ACHN (cell line): ENCODE measurements around the gene OSBPL8.
"Not testable (repeated sequence)": the region's sequence is repeated elsewhere in the genome, so short reads cannot be mapped to it uniquely, and the experiment has no call there.

Experiments used
- DNase-seq: peaks from one replicate; pipeline ENCODE4 v3.0.0-alpha.2; 2015
- in situ Hi-C: cut with HindIII; loops from 2 replicates; pipeline ENCODE4 v1.10.0; 2017; ENCODE audit warnings: low sequenced_read_pairs, low pct_ligation_motif_present, low pct_unique_long_range_greater_than_20kb

Gene OSBPL8

DNA sequence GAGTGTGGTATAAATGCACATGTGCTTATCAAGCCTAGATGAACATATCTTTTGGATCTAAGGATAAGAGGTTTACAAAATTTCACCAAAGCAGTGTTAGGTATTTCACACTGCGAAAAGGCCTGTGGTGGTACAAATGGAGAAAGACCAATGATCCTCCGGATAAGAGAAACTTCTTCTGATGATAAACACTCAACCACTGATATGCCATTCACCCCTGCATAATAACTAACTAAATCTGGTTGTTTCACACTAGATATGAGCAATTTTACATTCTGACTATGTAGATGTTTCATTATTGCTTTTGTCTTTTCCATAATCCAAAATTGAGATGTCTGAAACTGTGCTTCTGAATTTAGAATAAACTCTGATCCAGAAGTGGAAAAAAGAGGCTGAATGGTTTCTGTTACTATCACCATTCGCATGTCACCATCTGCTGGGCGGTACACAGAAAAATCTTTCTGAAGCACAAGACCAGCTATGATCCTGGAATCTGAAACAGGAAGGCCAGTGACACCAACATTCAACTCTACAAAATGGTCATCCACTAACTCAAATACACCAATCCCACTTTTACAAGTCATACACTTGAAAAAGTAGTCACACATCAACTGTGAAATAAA, 212.7 kb downstream of the OSBPL8 start:
- in situ Hi-C loops = loop anchor here (25.0 kb wide), 1 partner anchor 285 kb away; no protein-coding TSS in a partner anchor
- peak; percentile 82 for DNase-seq

DNA sequence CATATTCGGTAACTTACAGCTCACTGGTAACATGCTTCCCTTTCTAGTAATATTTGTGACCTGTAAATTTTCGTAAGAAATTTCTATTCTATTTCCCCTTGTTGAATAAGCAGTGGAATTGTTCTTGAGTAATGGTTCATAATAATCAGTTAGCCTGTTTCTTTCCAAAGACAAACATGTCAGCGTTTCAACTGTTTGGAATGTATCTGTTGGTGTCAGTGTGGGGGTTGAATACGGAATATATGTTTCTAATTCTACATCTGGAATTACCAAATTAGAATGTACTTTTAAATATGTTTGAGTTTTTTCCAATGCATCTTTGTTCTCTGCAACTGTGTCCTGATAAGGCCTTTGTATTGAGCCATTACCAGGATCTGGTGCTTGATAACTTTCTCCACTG, 213.3 kb downstream of the OSBPL8 start:
- DNase-seq = no peak
- in situ Hi-C loops = loop anchor here (25.0 kb wide), 1 partner anchor 284 kb away; no protein-coding TSS in a partner anchor

DNA sequence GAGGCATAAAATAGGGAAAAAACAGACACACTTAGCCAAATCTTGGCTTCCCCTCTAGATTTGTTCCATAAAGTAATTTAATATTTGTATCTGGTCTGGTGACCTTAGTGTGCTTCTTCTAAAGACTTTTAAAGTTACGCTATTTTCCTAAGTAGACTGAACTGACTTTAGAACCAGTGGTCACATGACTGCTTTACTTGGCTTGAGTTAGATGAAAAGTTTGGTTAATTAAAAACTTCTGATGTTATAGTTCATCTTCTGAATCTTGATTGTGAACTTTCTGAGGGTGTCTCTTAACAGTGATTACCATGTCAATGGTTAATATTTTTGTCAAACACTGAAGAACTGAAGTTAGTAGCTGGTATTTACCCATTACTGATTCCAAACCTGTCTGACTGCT, 214.0 kb downstream of the OSBPL8 start:
- DNase-seq = no peak
- in situ Hi-C loops = loop anchor here (25.0 kb wide), 1 partner anchor 283 kb away; no protein-coding TSS in a partner anchor

DNA sequence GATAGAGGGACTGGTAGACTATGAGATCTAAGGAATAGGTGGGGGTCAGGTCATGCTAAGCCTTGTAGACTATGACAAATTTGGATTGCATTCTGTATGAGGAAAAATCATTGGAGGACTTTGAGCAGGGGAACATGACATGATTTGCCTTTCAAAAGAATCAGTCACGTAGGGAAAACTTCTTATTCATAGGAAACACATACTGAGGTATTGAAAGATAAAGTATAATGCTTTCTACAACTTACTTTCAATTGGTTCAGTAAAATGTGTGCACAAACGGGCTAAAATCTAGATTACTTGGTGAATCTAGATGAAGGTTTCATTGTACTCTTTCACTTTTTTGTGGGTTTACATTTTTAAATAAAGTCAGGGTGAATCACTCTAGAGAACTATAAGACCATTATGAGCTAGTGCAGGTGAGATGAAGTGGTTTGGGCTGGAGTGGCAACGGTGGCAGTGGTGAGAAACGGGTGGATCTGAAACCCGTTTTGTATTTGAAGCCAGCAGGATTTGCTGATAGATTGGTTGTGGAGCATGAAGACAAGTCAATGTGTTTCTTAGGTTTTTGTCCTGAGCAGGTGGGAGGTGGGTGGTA, 218.0 kb downstream of the OSBPL8 start:
- in situ Hi-C loops = loop anchor here (25.0 kb wide), 1 partner anchor 279 kb away; no protein-coding TSS in a partner anchor
- DNase-seq = no peak

DNA sequence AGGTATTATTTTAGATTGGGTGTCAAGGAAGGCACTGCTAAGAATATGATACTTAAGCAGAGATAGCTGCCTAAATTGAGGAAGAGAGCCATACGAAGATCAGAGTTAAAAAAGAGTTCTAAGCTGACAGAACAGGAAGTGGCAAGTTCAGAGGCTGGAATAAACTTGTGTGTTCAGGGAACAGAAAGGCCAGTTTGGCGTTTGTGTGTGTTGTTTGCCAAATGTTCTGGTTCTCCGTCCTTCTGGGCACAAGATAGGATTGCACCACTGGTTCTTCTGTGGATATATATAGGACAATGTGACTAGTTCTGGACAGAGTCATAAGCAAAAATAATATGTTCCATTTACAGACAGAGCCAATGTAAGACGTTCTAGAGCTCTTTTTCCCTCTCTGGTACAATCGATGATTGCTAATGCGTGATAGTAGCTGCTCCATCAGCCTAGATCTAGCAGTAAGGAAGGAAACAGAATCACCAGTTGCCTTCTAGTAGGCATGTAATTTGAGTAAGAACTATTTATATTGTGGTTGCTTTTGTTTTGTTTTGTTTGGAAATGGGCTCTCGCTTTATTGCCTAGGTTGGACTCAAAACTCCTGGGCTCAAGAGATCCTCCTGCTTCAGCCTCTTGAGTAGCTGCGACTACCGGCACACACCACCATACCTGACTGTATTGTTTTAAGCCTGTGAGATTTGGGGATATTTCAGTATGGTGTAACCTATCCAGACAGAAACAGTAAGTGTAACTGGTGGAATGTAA, 218.7 kb downstream of the OSBPL8 start:
- no peak for DNase-seq
- in situ Hi-C loops = loop anchor here (25.0 kb wide), 1 partner anchor 279 kb away; no protein-coding TSS in a partner anchor

- in situ Hi-C loops = loop anchor here (25.0 kb wide), 1 partner anchor 275 kb away; no protein-coding TSS in a partner anchor
- peak; percentile 24 for DNase-seq
Observed at GRCh38 chr12:76337583-76337982, 222.0 kb downstream of the OSBPL8 start.

GRCh38 chr12:76332606-76333005, 227.0 kb downstream of the OSBPL8 start:
- DNase-seq = no peak
- in situ Hi-C loops = loop anchor here (25.0 kb wide), 1 partner anchor 270 kb away; no protein-coding TSS in a partner anchor

- no peak for DNase-seq
- in situ Hi-C loops = loop anchor here (25.0 kb wide), 1 partner anchor 267 kb away; no protein-coding TSS in a partner anchor
Observed at GRCh38 chr12:76329606-76330005, 230.0 kb downstream of the OSBPL8 start.

- DNase-seq = peak; percentile 56
- in situ Hi-C loops = loop anchor here (25.0 kb wide), 1 partner anchor 267 kb away; no protein-coding TSS in a partner anchor
Observed at GRCh38 chr12:76329159-76329558, 230.4 kb downstream of the OSBPL8 start.

GRCh38 chr12:76319595-76320319, 239.8 kb downstream of the OSBPL8 start:
- in situ Hi-C loops, DNase-seq: not testable (repeated sequence)

GRCh38 chr12:76318773-76319594, 240.6 kb downstream of the OSBPL8 start:
- DNase-seq = peak; percentile 62
- in situ Hi-C loops = no loop called here

- in situ Hi-C loops = no loop called here
- no peak for DNase-seq
Observed at GRCh38 chr12:76317976-76318375, 241.6 kb downstream of the OSBPL8 start.

DNA sequence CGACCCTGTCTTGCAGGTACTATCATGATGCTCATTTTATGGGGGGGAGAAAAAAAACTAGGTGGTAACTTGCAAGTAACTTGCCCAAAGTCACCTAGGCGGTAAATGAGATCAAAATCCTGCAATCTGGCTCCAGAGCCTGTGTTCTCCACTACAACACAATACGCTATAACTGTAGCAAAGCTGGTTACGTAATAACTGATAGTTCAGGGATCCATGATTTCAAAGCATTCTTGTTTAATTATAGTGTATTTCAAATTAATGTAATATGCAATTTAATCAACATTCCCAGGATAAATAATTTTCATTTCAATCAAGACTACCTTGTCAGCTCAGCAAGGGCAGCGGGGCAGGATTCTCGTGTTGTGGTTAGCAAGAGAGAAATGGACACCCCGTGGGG, 243.1 kb downstream of the OSBPL8 start:
- in situ Hi-C loops = no loop called here
- no peak for DNase-seq

DNA sequence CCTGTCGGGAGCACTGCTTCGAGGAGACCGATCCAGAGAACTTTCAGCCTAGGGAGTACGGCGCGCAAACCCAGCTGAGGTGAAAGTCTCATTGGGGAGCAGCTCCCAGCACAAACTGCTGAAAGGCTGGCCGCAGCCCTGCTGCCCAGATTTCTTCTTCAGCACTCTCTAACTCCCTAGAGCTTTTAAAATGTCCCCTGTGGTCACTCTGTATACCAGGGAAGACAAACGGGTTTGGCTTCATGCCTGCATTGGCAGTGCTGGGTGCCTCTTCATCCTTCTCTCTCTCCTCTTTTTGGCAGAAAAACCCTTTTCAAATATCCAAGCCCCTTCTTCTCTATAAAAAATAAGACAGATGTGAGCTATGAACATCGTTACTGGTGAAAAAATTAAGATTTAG, 246.3 kb downstream of the OSBPL8 start:
- in situ Hi-C loops = no loop called here
- DNase-seq = no peak

GRCh38 chr12:76312315-76312714, 247.3 kb downstream of the OSBPL8 start:
- in situ Hi-C loops = no loop called here
- no peak for DNase-seq

DNA sequence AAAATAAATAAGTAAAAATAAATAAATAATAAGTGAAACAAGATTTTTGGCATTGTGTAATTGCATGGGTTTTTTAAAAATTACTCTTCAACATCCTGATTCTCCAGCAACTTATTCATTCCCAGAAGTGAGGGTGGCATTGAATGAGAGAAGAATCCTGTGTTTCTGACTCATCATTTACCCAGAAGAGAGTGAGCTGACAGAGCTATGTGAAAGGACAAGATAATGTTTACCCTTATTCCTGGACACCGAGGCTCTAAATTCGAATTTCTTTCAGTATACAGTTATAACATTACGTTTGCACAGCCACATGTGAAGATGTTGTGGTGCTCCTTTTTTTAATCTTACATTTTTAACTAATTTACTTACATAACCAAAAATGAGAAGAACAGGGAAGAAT, 247.8 kb downstream of the OSBPL8 start:
- in situ Hi-C loops = no loop called here
- DNase-seq = peak; percentile 20

DNA sequence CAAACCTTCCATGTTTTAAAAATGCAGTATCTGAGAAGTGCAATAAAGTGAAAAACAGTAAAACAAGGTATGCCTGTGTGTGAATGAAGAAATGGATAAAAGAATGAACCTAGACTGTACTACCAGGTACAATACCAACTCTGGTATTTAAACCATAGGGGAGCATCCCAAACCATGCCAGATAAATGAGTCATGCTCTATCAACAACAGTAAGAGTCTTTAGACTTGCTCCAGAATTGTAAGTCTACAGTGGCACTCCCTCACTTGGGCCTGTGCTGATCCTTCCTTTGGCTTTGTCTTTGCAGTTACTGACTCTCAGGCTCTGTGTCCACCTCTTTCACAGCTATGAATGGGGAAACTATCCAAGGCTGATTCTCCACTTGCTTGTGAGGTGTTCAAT, 249.5 kb downstream of the OSBPL8 start:
- in situ Hi-C loops = no loop called here
- peak; percentile 48 for DNase-seq

- DNase-seq = no peak
- in situ Hi-C loops = no loop called here
Observed at GRCh38 chr12:76308866-76309265, 250.7 kb downstream of the OSBPL8 start.
